HepG2 (cell line): ENCODE results near the gene UROS. TPM values are rescaled to one million over a fixed set of nuclear protein-coding genes. Genes with fewer than 3 reads are reported as not detected.
A peak's percentile ranks its signal among the peaks of the same experiment; 100 is the strongest.

ENCODE experiments used
- CERS6 ChIP-seq: sonication (generic); formaldehyde crosslinking; IDR thresholded peaks from 2 replicates; pipeline ENCODE4 v1.5.0; 2020; ENCODE audit warnings: missing genetic modification reagents
- FOXA3 ChIP-seq: IDR thresholded peaks from 2 replicates; pipeline ENCODE4 v1.6.1; 2016; ENCODE audit warnings: missing genetic modification reagents, missing compliant biosample characterization
- FOXJ3 ChIP-seq: sonication (generic); formaldehyde crosslinking; IDR thresholded peaks from 2 replicates; pipeline ENCODE4 v1.4.0; 2020; ENCODE audit warnings: missing genetic modification reagents, mild to moderate bottlenecking, borderline replicate concordance
- HOXA7 ChIP-seq: sonication (generic); formaldehyde crosslinking; IDR thresholded peaks from 2 replicates; pipeline ENCODE4 v1.8.1; 2022; ENCODE audit warnings: mild to moderate bottlenecking, missing genetic modification reagents, moderate library complexity
- KAT8 ChIP-seq: IDR thresholded peaks from 2 replicates; pipeline ENCODE4 v1.6.1; 2016; ENCODE audit warnings: missing genetic modification reagents, missing compliant biosample characterization
- MEIS2 ChIP-seq: sonication (generic); formaldehyde crosslinking; IDR thresholded peaks from 2 replicates; pipeline ENCODE4 v1.9.0; 2021; ENCODE audit warnings: mild to moderate bottlenecking, missing genetic modification reagents
- NCOA2 ChIP-seq: sonication (generic); formaldehyde crosslinking; IDR thresholded peaks from 2 replicates; pipeline ENCODE4 v1.8.0; 2022; ENCODE audit warnings: inconsistent platforms
- PATZ1 ChIP-seq: sonication (generic); formaldehyde crosslinking; IDR thresholded peaks from 2 replicates; pipeline ENCODE4 v1.4.0; 2020; ENCODE audit warnings: missing genetic modification reagents
- PBX3 ChIP-seq: sonication (generic); formaldehyde crosslinking; IDR thresholded peaks from 2 replicates; pipeline ENCODE4 v1.8.1; 2023; ENCODE audit warnings: missing genetic modification reagents, inconsistent platforms, borderline replicate concordance
- RXRB ChIP-seq: IDR thresholded peaks from 2 replicates; pipeline ENCODE4 v1.6.1; 2016; ENCODE audit warnings: borderline replicate concordance, missing genetic modification reagents, missing compliant biosample characterization
- SIN3B ChIP-seq: fragments of 150-350 bp; IDR thresholded peaks from 2 replicates; pipeline ENCODE4 v1.6.1; 2014; ENCODE audit warnings: low read length
- SPEN ChIP-seq: sonication (generic); formaldehyde crosslinking; IDR thresholded peaks from 2 replicates; pipeline ENCODE4 v1.5.1; 2020; ENCODE audit warnings: low read depth, mild to moderate bottlenecking, missing genetic modification reagents
- SSRP1 ChIP-seq: IDR thresholded peaks from 2 replicates; pipeline ENCODE4 v1.6.1; 2016; ENCODE audit warnings: control low read depth
- XRCC5 ChIP-seq: fragments of 200-400 bp; formaldehyde crosslinking; optimal IDR thresholded peaks from 2 replicates; pipeline ENCODE3; 2017; ENCODE audit warnings: mild to moderate bottlenecking, low read length
- ZBTB40 ChIP-seq, 2 experiments: fragments of 450-650 bp in 1 of 2; sonication (generic) in 1 of 2; formaldehyde crosslinking in 1 of 2; IDR thresholded peaks; 2 replicates each; pipeline versions ENCODE4 v1.6.1 to v1.8.0; 2016 to 2022; ENCODE audit warnings: antibody characterized with exemption in 1 of 2, mild to moderate bottlenecking in 1 of 2, missing genetic modification reagents in 1 of 2
- ZNF577 ChIP-seq: sonication (generic); formaldehyde crosslinking; IDR thresholded peaks from 2 replicates; pipeline ENCODE4 v1.4.0; 2020; ENCODE audit warnings: mild to moderate bottlenecking, low read depth, missing genetic modification reagents, borderline replicate concordance
- polyA plus RNA-seq, 8 experiments: library from polyadenylated mRNA; depleted of rRNA in 3 of 8; stranded (reverse) in 7 of 8; unstranded in 1 of 8; fragments of >200 nt; fragmentation: Illumina TruSeq in 4 of 8; extraction: Trizol in 4 of 8; gene quantifications; 2 replicates each; pipeline versions ENCODE4 v1.2.1 to v1.2.3, GENCODE V29; 2011 to 2016; ENCODE audit warnings: low read depth in 4 of 8, missing spikeins in 1 of 8, mixed read lengths in 1 of 8; ENCODE audit not compliant: insufficient read depth in 1 of 8
- total RNA-seq, 5 experiments: library from RNA; depleted of rRNA; stranded (reverse); fragments of >200 nt; fragmentation: Illumina TruSeq; extraction: Trizol; gene quantifications; 2 replicates each; pipeline ENCODE4 v1.2.3, GENCODE V29; 2016; ENCODE audit warnings: low read depth in 1 of 5

UROS gene
- total and polyA plus RNA-seq, 2 of the 13 experiments (the other 11 are each of a cell fraction or from before 2014, with no cell fraction given) = 14.8 to 49.9 TPM

- TF ChIP-seq PBX3 (no peak), HOXA7 (CRISPR knock-in tag) (no peak), SSRP1 (CRISPR knock-in tag) (0 out of 2 replicates have a peak, but pooled peaks have one; percentile 60), PATZ1 (CRISPR knock-in tag) (no peak), NCOA2 (CRISPR knock-in tag) (no peak), KAT8 (CRISPR knock-in tag) (peak; percentile 85), ZNF577 (CRISPR knock-in tag) (no peak), XRCC5 (peak; percentile 29), ZBTB40 (IDR thresholded peaks at IDR 0.05) (no peak), ZBTB40 (CRISPR knock-in tag; IDR thresholded peaks at IDR 0.05) (no peak), MEIS2 (CRISPR knock-in tag) (peak; percentile 17; the same call in 1 of the 2 replicates), RXRB (CRISPR knock-in tag) (peak; percentile 95), FOXA3 (0 out of 2 replicates have a peak, but pooled peaks have one; percentile 22), SPEN (CRISPR knock-in tag) (no peak), CERS6 (CRISPR knock-in tag) (no peak), SIN3B (peak; percentile 44), FOXJ3 (CRISPR knock-in tag) (no peak)
Observed at GRCh38 chr10:125822878-125823662, at the start of gene UROS, which contains the start of gene BCCIP (continued).
